GM19455 (cell line): Measurements from ENCODE around the gene GRAMD2A.
A peak's percentile ranks its signal among the peaks of the same experiment; 100 is the strongest.

Experiments
- ATAC-seq: cut with Tn5 transposase; IDR thresholded peaks from one replicate; pipeline ENCODE4 v1.9.1; 2021; ENCODE audit not compliant: unreplicated experiment

GRAMD2A gene

GRCh38 chr15:72197460-72198355 is at the start of gene GRAMD2A:
Gene GRAMD2A (minus strand): TSS chr15:72197787.
- peak; percentile 48 for ATAC-seq

DNA sequence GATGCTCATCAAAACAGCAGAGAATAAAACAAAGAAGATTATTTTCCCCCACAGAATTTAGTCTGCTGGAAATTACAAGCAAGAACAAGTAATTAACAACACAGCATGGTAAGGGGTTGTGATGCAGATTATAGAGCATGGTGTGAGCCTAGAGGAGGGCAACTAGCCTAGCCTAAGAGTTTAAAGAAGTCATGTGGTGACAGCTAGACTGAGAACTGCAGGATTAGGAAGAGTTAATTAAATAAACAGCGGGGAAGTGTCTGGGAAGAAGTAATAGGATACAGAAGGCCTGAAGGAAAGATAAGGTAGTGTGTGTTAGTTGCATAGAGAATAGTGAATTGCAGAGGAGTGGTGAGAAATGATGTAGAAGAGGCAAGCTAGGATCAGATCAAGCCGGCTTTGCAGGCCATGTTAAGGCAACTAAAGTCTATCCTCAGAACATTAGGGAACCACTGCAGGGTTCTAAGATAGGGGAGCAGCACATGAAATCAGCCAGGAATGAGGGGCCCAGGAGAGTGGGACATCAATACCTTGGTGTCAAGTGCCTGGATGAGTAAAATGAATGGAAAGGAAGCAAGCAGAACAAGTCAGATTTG is 45.3 kb upstream of the GRAMD2A start:
- ATAC-seq = no peak

DNA sequence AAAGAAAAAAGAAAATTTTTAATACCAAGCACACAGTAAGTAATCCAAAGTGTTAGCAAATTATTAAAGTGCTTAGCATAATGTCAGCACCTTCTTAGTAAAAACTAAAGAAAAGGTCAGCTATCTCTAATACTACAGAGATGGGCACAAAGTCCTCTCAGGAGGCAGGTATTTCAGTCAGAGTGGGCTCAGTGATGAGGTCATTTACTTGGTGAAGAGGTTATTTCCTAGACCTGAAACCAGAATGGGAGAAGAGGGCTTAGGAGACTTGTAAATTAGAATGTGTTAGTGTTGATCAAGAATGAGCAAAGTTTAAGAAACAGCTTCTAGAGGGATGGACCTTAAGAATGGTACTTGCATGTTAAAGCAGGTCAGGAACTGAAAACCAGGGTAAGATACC is 42.1 kb upstream of the GRAMD2A start:
- ATAC-seq = no peak

GRCh38 chr15:72238586-72238985 is 41.0 kb upstream of the GRAMD2A start:
- no peak for ATAC-seq

GRCh38 chr15:72237853-72238224 is 40.3 kb upstream of the GRAMD2A start:
- no peak for ATAC-seq

DNA sequence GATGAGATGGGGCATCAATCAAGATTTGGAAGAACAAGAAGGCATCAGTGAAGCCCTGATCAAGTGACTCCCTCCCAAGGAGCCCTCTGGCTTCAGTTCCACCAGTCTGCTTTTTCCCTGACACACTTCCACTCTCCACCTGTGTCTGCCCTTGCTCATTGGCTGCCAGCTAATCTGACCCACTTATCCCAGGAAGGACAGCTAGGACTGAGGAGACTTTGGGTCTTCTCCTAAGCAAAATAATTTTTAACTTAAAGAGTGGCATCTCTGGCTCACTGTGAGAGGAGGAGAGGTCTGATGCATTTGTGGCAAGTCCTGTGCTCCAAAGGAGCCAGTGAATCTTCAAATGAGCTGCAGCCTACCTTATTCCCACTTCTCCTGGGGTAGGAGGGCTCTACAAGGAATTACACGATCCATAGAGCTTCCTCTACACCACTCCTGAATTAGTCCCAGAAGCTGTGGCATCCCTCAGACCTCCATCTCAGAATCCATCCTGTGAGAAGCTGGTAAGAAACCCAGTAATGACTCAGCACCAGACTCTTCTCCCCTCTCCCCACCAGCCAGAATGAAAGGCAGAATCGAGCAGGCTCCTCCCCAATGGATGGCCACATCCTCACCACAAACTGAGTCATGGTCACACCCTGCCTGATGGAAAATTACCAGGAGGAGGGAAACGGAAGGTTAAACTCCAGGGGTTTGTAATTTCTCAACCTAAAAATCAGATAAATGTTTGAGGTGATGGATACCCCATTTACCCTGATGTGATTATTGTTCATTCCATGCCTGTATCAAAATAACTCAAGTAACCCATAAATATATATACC is 39.7 kb upstream of the GRAMD2A start:
- ATAC-seq = peak; percentile 70

DNA sequence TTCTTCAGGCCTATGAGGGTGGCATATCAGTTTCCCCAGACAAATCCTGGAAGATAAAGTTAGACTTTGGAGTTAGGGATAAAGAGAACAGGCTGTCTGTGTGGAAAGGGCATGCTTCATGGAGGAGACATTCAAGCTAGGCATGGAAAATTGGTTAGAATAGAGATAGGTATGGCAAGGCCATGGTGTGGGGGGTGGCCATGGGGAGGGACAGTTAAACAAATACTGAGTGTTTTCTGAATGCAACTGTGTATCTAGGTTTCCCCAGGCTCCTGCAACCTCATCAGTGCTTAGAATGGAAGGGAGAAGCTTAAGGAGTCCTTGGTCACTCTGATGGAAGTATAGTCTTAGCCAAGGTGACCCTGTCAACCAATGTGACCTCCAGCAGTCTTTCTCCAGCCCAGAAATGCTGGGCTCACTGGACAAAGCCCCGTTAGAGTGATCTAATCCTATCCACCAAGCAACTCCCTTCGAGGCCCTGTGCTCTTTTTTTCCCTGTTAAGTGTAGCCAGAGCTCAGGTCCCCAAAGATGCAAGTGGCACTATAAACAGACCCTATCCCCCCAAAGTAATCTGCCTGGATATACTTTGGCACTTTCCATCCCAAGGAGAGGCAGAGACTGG is 38.9 kb upstream of the GRAMD2A start:
- no peak for ATAC-seq

GRCh38 chr15:72235298-72235697 is 37.7 kb upstream of the GRAMD2A start:
- ATAC-seq = no peak

- ATAC-seq = no peak
Observed at GRCh38 chr15:72233769-72234168, 36.2 kb upstream of the GRAMD2A start.

- no peak for ATAC-seq
Observed at GRCh38 chr15:72231833-72232478, 34.4 kb upstream of the GRAMD2A start.

GRCh38 chr15:72231066-72231832 is 33.7 kb upstream of the GRAMD2A start, which contains the start of gene PKM:
Gene PKM (minus strand): TSS chr15:72231190. CDS start chr15:72219097, 12,093 bp downstream.
- peak; percentile 46 for ATAC-seq

GRCh38 chr15:72230197-72231065 is 32.8 kb upstream of the GRAMD2A start:
- ATAC-seq = no peak

GRCh38 chr15:72229947-72230196 is 32.3 kb upstream of the GRAMD2A start:
- no peak for ATAC-seq

- no peak for ATAC-seq
Observed at GRCh38 chr15:72229076-72229946, 31.7 kb upstream of the GRAMD2A start.

- ATAC-seq = no peak
Observed at GRCh38 chr15:72227720-72228119, 30.1 kb upstream of the GRAMD2A start.

DNA sequence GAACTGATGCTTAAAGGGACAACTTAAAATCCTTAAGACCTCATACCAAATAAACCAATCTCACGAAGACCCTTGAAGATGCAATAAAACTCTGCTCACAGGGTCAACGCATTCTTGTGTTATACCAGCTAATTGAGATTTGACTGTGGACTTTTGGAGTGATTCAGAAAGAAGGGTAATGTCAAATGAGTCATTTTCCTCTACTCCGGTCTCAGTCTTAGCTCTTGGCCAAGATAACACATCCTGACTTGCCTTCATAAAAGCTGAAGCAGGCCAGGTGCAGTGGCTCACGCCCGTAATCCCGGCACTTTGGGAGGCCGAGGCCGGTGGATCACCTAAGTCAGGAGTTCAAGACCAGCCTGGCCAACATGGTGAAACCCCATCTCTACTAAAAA is 29.6 kb upstream of the GRAMD2A start:
- no peak for ATAC-seq

- no peak for ATAC-seq
Observed at GRCh38 chr15:72223278-72223677, 25.7 kb upstream of the GRAMD2A start.

- no peak for ATAC-seq
Observed at GRCh38 chr15:72222393-72222792, 24.8 kb upstream of the GRAMD2A start.
